Fibroblast of villous mesenchyme (primary cell): Measurements from ENCODE around the gene GH2. TPM values are rescaled to one million over a fixed set of nuclear protein-coding genes. Genes with fewer than 3 reads are reported as not detected.

Experiments
- DNase-seq: peaks from one replicate; pipeline ENCODE4 v3.0.0-alpha.2; 2010; ENCODE audit warnings: low read depth
- H3K4me3 ChIP-seq: 2 replicates; pipeline ENCODE4 v1.5.1; 2011; ENCODE audit warnings: low read depth, mild to moderate bottlenecking, low read length
- small RNA-seq: library from RNA; depleted of rRNA; stranded (forward); fragments of <200 nt; gene quantifications from one replicate; pipeline ENCODE3, GENCODE V24; 2012
- total RNA-seq: library from RNA; depleted of rRNA; stranded (reverse); fragments of >200 nt; gene quantifications from 2 replicates; pipeline ENCODE4 v1.2.3, GENCODE V29; 2012
- TF ChIP-seq, protein P1 (sequence below): IDR thresholded peaks from 2 replicates; pipeline ENCODE4 v1.5.1; 2012; ENCODE audit warnings: low read depth, mild to moderate bottlenecking, low read length; ENCODE audit not compliant: insufficient read depth

Gene GH2
- total RNA-seq, 1 donor: not detected

GRCh38 chr17:63831505-63831904 lies 50.2 kb downstream of the GH2 start:
- TF ChIP-seq, protein P1, sequence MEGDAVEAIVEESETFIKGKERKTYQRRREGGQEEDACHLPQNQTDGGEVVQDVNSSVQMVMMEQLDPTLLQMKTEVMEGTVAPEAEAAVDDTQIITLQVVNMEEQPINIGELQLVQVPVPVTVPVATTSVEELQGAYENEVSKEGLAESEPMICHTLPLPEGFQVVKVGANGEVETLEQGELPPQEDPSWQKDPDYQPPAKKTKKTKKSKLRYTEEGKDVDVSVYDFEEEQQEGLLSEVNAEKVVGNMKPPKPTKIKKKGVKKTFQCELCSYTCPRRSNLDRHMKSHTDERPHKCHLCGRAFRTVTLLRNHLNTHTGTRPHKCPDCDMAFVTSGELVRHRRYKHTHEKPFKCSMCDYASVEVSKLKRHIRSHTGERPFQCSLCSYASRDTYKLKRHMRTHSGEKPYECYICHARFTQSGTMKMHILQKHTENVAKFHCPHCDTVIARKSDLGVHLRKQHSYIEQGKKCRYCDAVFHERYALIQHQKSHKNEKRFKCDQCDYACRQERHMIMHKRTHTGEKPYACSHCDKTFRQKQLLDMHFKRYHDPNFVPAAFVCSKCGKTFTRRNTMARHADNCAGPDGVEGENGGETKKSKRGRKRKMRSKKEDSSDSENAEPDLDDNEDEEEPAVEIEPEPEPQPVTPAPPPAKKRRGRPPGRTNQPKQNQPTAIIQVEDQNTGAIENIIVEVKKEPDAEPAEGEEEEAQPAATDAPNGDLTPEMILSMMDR: no peak

GRCh38 chr17:63830904-63831491 lies 50.7 kb downstream of the GH2 start:
- TF ChIP-seq, protein P1: no peak
- H3K4me3 ChIP-seq: no peak overlapping the region
- no peak for DNase-seq

More at GRCh38 chr17:63831505-63831904, 50.2 kb downstream of the GH2 start:
- DNase-seq: no peak
- H3K4me3 ChIP-seq: no peak overlapping the region

DNA sequence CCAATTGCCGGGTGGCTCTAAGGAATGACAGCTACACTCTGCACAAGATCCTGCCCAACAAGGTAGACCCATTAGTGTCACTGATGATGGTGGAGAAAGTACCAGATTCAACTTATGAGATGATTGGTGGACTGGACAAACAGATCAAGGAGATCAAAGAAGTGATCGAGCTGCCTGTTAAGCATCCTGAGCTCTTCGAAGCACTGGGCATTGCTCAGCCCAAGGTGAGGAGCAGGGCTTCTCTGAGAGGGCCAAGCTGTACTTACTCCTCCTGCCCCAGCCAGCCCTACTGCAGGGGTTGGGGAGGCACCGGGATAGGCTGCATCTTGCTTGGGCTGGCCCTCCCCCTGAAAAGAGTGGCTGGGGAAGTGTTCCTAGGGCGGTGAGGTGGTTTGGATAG lies 51.5 kb downstream of the GH2 start:
- TF ChIP-seq, protein P1: no peak
- no peak overlapping the region for H3K4me3 ChIP-seq
- DNase-seq: no peak

Small RNA genes lying within 50 kb of the gene (small RNA-seq; reads per million reads assigned to genes)
- not detected for gene AC040958.1
- not detected for gene AC127029.1
- not detected for gene GH1

Other genes starting within 250 kb of the GH2 start
- gene LIMD2, start 181.8 kb downstream of the GH2 start, total RNA-seq: 4.5 and 5.2 TPM in 2 replicates
- 23.2 and 25.0 TPM in 2 replicates for gene STRADA, start 140.1 kb downstream of the GH2 start, total RNA-seq
- 62.8 and 76.4 TPM in 2 replicates for gene CCDC47, start 108.3 kb downstream of the GH2 start, total RNA-seq
- gene DDX42, start 107.8 kb downstream of the GH2 start, total RNA-seq: 85.0 and 85.9 TPM in 2 replicates
- 42.7 and 44.1 TPM in 2 replicates for gene PSMC5, start 54.5 kb downstream of the GH2 start, total RNA-seq
- 50.6 and 72.5 TPM in 2 replicates for gene FTSJ3, start 54.3 kb downstream of the GH2 start, total RNA-seq
- 61.8 and 66.9 TPM in 2 replicates for gene SMARCD2, start 39.3 kb downstream of the GH2 start, total RNA-seq
- gene CSH2, start 8.3 kb downstream of the GH2 start, total RNA-seq: not detected in 2 replicates
- gene CSH1, start 14.6 kb upstream of the GH2 start, total RNA-seq: not detected in 2 replicates
- not detected in 2 replicates for gene CSHL1, start 29.3 kb upstream of the GH2 start, total RNA-seq
- not detected in 2 replicates for gene GH1, start 36.9 kb upstream of the GH2 start, total RNA-seq
- not detected in 2 replicates for gene CD79B, start 50.4 kb upstream of the GH2 start, total RNA-seq
- gene SCN4A, start 91.0 kb upstream of the GH2 start, total RNA-seq: under 0.01 TPM in 1 of 2 replicates, not detected in the other
- gene PRR29, start 116.4 kb upstream of the GH2 start, total RNA-seq: under 0.01 TPM in 2 replicates
- 1.3 and 1.7 TPM in 2 replicates for gene ICAM2, start 138.7 kb upstream of the GH2 start, total RNA-seq
- 13.5 and 14.7 TPM in 2 replicates for gene ERN1, start 248.2 kb upstream of the GH2 start, total RNA-seq